ENCODE results near the gene UPK1B. TPM values are rescaled to one million over a fixed set of nuclear protein-coding genes. Genes with fewer than 3 reads are reported as not detected.
"Not testable (repeated sequence)": the region's sequence is repeated elsewhere in the genome, so short reads cannot be mapped to it uniquely, and the experiment has no call there.

Gene UPK1B
- total RNA-seq, 4 donors from 2014 or later, result not detected

- H3K4me3 ChIP-seq (replicated peaks in 1 of 3), result peak within 1 kb of the TSS; percentile 41 to 69 (median 59)
- H3K9me3 ChIP-seq, result no peaks in the 10 kb centered on the region
- peak; percentile 91 for DNase-seq
- H3K27me3 ChIP-seq, result no peaks in the 10 kb centered on the region
- H3K36me3 ChIP-seq, result no peaks in the 10 kb centered on the region
- TF ChIP-seq, protein P1, sequence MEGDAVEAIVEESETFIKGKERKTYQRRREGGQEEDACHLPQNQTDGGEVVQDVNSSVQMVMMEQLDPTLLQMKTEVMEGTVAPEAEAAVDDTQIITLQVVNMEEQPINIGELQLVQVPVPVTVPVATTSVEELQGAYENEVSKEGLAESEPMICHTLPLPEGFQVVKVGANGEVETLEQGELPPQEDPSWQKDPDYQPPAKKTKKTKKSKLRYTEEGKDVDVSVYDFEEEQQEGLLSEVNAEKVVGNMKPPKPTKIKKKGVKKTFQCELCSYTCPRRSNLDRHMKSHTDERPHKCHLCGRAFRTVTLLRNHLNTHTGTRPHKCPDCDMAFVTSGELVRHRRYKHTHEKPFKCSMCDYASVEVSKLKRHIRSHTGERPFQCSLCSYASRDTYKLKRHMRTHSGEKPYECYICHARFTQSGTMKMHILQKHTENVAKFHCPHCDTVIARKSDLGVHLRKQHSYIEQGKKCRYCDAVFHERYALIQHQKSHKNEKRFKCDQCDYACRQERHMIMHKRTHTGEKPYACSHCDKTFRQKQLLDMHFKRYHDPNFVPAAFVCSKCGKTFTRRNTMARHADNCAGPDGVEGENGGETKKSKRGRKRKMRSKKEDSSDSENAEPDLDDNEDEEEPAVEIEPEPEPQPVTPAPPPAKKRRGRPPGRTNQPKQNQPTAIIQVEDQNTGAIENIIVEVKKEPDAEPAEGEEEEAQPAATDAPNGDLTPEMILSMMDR (IDR thresholded peaks at IDR 0.05), result no peak
- TF ChIP-seq POLR2A (IDR thresholded peaks at IDR 0.05), result peak; percentile 77 to 96
- peak within 1 kb of the TSS; percentile 74 to 88 (median 85) for H3K27ac ChIP-seq
- peaks cover 13 to 20% of the 10 kb centered on the region in 2 donors for H3K4me1 ChIP-seq
- intact Hi-C loops (cut with DNase I), result no loop called here
- WGBS, 2 donors, result 3 to 5% methylated on average over 33 to 39 of the region's 70 CpGs
These were observed 67.4 kb downstream of the UPK1B start, which contains the start of gene B4GALT4 for GRCh38 chr3:119240591-119241434. Gene B4GALT4 (minus strand): TSS chr3:119240878. CDS start chr3:119230099, 10,779 bp downstream.

GRCh38 chr3:119242387-119243057, 69.1 kb downstream of the UPK1B start:
- DNase-seq; intact Hi-C loops (cut with DNase I): not testable (repeated sequence)
- 96 to 98% methylated on average over 6 to 8 of the region's 49 CpGs for WGBS, 2 donors

DNA sequence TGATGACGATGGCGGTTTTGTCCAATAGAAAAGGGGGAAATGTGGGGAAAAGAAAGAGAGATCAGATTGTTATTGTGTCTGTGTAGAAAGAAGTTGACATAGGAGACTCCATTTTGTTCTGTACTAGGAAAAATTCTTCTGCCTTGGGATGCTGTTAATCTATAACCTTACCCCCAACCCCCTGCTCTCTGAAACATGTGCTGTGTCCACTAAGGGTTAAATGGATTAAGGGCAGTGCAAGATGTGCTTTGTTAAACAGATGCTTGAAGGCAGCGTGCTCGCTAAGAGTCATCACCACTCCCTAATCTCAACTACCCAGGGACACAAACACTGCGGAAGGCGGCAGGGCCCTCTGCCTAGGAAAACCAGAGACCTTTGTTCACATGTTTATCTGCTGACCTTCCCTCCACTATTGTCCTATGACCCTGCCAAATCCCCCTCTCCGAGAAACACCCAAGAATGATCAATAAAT, 69.7 kb downstream of the UPK1B start:
- H3K4me1 ChIP-seq, result peaks cover 8 to 18% of the 10 kb centered on the region in 2 donors
- intact Hi-C loops (cut with DNase I); H3K27me3 ChIP-seq; H3K27ac ChIP-seq; H3K36me3 ChIP-seq; DNase-seq; H3K4me3 ChIP-seq (replicated peaks in 1 of 3); H3K9me3 ChIP-seq: not testable (repeated sequence)
- WGBS, 2 donors, result 86 to 89% methylated on average over 7 of the region's 7 CpGs

More at GRCh38 chr3:119242387-119243057, 69.1 kb downstream of the UPK1B start:
- H3K27me3 ChIP-seq; H3K27ac ChIP-seq; H3K36me3 ChIP-seq; H3K9me3 ChIP-seq; H3K4me3 ChIP-seq (replicated peaks in 1 of 3): not testable (repeated sequence)
- H3K4me1 ChIP-seq, result peaks cover 8 to 18% of the 10 kb centered on the region in 2 donors

- H3K36me3 ChIP-seq, result no peaks in the 10 kb centered on the region
These were observed 70.3 kb downstream of the UPK1B start for GRCh38 chr3:119243712-119244111.

DNA sequence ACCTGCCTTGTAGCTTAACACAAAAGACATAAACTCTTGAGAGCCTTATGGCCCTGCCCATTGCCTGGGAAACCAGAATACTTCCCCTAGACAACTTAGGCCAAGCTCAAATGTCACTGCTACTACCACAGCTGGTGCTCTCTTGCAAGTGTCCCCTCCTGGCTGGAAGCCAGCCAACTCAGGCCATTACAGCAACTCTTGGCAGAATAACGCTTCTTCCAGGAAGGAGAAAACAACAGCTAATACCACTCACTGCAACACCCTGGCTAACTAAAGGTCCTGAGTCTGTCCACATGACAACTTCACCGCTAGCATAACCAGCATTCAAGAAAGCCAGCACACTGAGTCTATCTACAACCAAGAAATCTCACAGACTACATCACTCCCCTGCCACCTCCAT, 72.4 kb downstream of the UPK1B start:
- 67 to 73% methylated on average over 1 to 2 of the region's 2 CpGs for WGBS, 2 donors
- intact Hi-C loops (cut with DNase I), result no loop called here

More at GRCh38 chr3:119243712-119244111, 70.3 kb downstream of the UPK1B start:
- no peak overlapping the region for H3K4me3 ChIP-seq (replicated peaks in 1 of 3)
- H3K9me3 ChIP-seq, result no peaks in the 10 kb centered on the region
- no peak for DNase-seq
- H3K27ac ChIP-seq, result no peak overlapping the region
- intact Hi-C loops (cut with DNase I), result no loop called here
- no peaks in the 10 kb centered on the region for H3K27me3 ChIP-seq
- H3K4me1 ChIP-seq, result peaks cover 8 to 17% of the 10 kb centered on the region in 2 donors
- TF ChIP-seq, protein P1 (IDR thresholded peaks at IDR 0.05), result no peak
- no peak for TF ChIP-seq POLR2A (IDR thresholded peaks at IDR 0.05)

More for the DNA sequence above, 72.4 kb downstream of the UPK1B start:
- TF ChIP-seq POLR2A (IDR thresholded peaks at IDR 0.05), result no peak
- TF ChIP-seq, protein P1 (IDR thresholded peaks at IDR 0.05), result no peak
- Histone ChIP-seq H3K4me1 (peaks cover 0 to 9% of the 10 kb centered on the region in 2 donors), H3K4me3 (replicated peaks in 1 of 3) (no peak overlapping the region), H3K27ac (no peak overlapping the region), H3K9me3 (no peaks in the 10 kb centered on the region), H3K36me3 (no peaks in the 10 kb centered on the region), H3K27me3 (no peaks in the 10 kb centered on the region)
- DNase-seq, result peak in 1 of 2 donors; percentile 15

Other genes with a start within 250 kb of the UPK1B start
- 1 to 10 TPM in 1 of 4 donors, under 1 TPM in 3; 0.29 to 1.4 (median 0.75) TPM for gene IGSF11, start 138.8 kb upstream of the UPK1B start, total RNA-seq
- gene TEX55, start 27.4 kb upstream of the UPK1B start, total RNA-seq, result under 1 TPM in 1 of 4 donors, not detected in 3; 0.27 TPM
- gene B4GALT4, start 67.3 kb downstream of the UPK1B start, total RNA-seq, result 10 to 100 TPM; 18.8 to 23.5 (median 21.3) TPM
- 10 to 100 TPM; 40.0 to 78.9 (median 55.0) TPM for gene ARHGAP31, start 120.8 kb downstream of the UPK1B start, total RNA-seq